Measurements from ENCODE around the gene SDR9C7.
"Not testable (repeated sequence)": the region's sequence is repeated elsewhere in the genome, so short reads cannot be mapped to it uniquely, and the experiment has no call there.

Gene SDR9C7

GRCh38 chr12:56954057-56954957 is 20.1 kb upstream of the SDR9C7 start:
- no peak for DNase-seq (ENCODE audit: low read depth in 2 of 2, low spot score in 1 of 2)

DNA sequence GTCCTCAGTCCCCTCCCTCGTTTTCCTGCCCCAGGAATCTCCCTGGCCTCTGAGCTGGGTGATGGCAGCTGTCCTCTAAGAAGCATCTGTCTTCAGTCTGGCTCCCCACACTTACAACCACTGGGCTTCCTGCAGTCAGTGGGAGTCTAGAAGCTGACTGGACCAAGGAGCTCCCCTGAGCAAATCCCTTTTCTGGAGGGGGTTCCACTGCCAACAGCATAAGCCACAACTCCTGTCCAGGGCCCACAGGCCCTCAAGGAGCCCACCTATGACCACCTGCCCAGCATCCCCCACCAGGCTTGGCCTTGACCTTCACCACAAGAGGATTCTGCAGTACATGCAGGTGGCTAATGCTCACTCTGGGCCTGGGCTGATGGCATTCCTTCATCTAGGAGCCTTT is 19.1 kb upstream of the SDR9C7 start:
- no peak for DNase-seq (ENCODE audit: low read depth in 2 of 2, low spot score in 1 of 2)

- no peak for DNase-seq (ENCODE audit: low read depth in 2 of 2, low spot score in 1 of 2)
These were observed 17.6 kb upstream of the SDR9C7 start for GRCh38 chr12:56951582-56952339.

DNA sequence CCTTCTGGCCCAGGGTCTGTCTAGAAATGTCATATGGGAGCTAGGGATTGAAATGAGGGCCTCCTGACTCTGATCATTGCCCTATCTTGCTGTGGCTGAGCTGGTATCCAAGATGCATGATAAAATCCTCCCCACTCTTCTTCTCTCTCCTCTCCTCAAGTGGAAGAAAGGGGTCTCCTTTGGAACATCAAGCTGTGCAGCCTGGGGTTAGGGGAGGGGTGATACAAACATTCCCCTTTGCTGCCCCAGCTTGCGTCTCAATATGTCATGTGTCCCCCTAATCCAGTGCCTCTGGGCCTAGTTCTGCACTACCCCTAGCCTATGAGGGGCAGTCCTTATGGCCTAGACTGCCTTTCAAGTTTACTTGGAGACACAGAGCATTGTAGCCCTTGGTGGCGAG is 14.7 kb upstream of the SDR9C7 start:
- DNase-seq (ENCODE audit: low read depth in 2 of 2, low spot score in 1 of 2), result no peak

DNA sequence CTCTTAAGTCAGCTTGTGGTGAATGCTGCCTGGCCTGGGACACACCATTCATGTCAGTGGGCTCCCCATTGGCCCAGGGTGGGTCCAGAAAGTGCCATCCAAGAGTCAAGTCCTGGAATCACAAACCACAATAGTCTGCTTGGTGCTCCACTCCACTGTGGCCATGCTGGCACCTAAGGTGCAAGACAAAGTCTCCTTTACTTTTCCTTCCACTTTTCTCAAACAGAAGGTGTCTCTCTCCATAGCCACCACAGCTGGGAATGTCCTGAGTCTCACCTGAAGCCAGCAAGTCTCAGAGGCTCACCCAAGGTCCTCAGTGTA is 14.2 kb upstream of the SDR9C7 start:
- DNase-seq (ENCODE audit: low read depth in 2 of 2, low spot score in 1 of 2), result no peak

- DNase-seq (ENCODE audit: low read depth in 2 of 2, low spot score in 1 of 2), result no peak
These were observed 13.6 kb upstream of the SDR9C7 start for GRCh38 chr12:56947633-56948456.

GRCh38 chr12:56943878-56944277 is 9.7 kb upstream of the SDR9C7 start:
- DNase-seq (ENCODE audit: low read depth in 2 of 2, low spot score in 1 of 2), result no peak

DNA sequence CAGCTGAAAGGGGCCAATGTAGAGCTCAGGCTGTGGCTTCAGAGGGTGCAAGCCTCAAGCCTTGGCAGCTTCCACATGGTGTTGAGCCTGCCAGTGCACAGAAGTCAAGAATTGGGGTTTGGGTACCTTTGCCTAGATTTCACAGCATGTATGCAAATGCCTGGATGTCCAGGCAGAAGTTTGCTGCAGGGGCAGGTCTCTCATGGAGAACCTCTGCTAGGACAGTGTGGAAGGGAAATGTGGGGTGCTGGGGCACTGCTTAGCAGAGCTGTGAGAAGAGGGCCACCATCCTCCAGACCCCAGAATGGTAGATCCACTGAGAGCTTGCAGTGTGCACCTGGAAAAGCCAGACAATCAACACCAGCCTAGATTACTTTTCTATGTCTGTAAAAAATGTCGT is 9.2 kb upstream of the SDR9C7 start:
- DNase-seq (ENCODE audit: low read depth in 2 of 2, low spot score in 1 of 2), result not testable (repeated sequence)

DNA sequence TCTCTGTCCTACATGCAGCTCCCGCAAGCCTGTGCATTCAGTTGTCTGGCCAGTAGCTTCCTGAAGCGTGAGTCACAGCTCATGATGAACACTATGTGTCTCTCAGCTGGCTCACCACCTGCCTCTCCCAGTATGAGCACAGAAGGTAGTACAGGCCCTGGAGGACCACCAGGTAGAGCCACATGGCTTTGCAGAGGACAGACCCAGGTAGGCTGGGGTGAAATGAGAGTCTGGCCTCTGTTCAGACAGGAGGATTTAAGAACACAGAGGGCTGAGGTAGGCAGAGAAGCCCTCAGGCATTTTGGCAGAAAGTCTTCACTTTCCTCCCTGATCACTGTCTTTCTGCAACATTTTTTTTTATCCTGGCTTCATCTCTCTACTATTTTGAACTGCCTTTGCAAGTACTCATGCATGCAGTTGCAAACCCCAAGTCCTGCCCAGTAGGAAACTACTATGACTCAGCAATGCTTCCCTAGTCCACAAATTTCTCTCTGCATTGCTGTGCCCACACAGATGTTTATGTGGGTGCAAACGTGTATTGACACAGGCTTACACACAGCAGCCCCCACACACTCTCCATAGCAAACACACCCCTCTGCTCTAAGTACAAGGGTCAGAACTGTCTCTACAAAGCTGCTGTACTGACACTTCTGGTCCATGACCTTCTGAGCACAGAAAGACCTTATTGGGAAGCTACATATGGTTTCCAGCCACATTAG is 7.2 kb upstream of the SDR9C7 start:
- no peak for DNase-seq (ENCODE audit: low read depth in 2 of 2, low spot score in 1 of 2)

DNA sequence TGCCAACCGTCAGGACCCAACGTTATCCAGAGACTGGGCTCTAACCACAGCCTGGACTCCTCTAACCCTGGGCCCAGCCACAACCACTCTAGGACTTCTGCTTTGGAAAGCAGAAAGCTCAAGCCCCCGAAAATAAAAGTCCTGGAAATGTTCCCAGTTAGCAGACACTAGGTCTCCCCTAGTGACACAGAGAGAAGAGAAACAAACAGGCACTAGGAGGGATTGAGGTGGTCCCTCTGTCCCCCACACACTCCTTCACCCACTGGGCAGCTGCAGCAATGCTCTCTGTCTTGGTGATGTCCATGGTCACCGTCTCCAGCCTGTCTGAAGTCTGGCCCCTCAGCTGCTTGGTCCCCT is 6.7 kb upstream of the SDR9C7 start:
- not testable (repeated sequence) for DNase-seq (ENCODE audit: low read depth in 2 of 2, low spot score in 1 of 2)

GRCh38 chr12:56935752-56936151 is 1.5 kb upstream of the SDR9C7 start:
- no peak for DNase-seq (ENCODE audit: low read depth in 2 of 2, low spot score in 1 of 2)

- no peak for DNase-seq (ENCODE audit: low read depth in 2 of 2, low spot score in 1 of 2)
These were observed 949 bp upstream of the SDR9C7 start for GRCh38 chr12:56935157-56935556.

DNA sequence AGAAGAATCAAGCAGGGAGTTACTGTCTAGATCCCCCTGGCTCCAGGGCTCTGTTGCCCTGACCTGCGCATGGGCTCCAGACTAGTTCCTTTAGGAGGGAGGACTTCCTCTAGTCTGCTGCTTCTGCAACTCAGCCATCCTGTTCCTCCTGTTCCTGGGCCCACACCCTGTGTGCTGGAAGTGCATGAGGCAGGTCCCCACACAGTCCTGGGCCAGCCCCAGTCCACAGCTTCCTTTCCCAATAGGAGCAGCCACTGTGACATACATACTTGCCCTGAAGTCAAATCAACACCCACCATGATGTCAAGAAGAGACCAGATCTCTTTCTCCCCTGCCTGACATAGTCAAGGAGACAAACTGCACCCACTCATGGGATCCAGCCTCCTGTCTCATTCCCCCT is 1.3 kb downstream of the SDR9C7 start:
- DNase-seq (ENCODE audit: low read depth in 2 of 2, low spot score in 1 of 2), result no peak

DNA sequence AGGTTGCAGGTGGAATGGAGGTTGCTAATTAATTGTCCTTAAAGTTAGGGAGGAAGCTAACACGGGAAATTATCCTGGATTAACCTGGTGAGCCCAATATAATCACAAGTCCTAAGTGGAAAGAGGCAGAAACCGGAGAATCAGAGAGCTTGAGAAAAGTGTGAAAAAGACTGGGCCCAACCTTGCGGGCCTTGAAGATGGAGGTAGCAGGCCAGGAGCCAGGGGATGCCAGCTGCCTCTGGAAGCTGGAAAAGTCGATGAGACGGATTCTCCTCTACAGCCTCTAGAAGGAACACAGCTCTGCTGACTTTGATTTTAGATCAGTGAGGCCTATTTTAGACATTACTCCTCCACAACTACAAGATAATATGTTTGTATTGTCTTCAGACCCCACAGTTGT is 2.1 kb downstream of the SDR9C7 start:
- DNase-seq (ENCODE audit: low read depth in 2 of 2, low spot score in 1 of 2), result no peak

DNA sequence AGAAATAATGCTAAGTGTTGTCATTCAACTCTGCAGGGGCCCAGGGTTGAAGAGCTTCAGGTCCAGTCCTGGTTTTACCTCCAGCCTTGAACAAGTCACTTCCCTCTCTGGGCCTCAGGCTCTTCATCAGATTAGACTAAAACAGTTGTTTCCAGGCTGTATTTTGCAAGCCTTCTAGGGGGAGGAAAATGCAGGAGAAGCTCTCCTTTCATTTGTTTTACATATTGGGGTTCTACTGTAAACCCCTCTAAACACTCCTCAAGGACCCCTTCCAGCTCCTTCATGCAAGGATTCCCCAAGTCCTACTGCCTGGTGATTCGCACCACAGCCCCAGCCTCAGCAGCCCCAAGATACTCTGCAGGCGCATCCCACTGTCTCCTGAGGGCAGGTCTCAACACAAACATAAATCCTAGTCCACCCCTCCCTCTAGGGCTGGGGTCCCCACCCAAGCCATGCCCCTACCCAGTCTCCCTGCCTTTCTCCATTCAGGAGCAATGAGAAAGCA is 2.7 kb downstream of the SDR9C7 start:
- DNase-seq (ENCODE audit: low read depth in 2 of 2, low spot score in 1 of 2), result no peak

- DNase-seq (ENCODE audit: low read depth in 2 of 2, low spot score in 1 of 2), result no peak
These were observed 4.0 kb downstream of the SDR9C7 start for GRCh38 chr12:56930241-56930640.

DNA sequence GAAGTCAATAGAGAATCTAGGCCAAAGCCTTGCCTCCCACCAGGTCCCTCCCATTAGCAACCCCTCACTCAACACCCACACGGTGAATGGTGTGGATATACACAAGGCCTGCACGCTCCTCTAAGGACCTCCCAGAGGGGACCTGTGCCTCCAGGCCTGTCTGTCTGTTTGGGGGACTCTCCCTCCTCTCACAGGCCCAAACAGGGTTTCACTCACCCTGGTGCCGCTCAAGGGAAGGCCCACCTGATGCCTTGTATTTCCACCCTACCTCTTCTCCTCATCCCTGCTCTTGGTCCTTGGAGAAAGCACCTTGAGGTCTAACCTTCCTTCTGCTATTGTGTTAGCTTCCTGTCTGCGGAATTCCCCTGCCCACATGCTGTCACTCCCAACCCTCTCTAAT is 4.4 kb downstream of the SDR9C7 start:
- DNase-seq (ENCODE audit: low read depth in 2 of 2, low spot score in 1 of 2), result no peak

GRCh38 chr12:56928262-56928661 is 5.9 kb downstream of the SDR9C7 start:
- DNase-seq (ENCODE audit: low read depth in 2 of 2, low spot score in 1 of 2), result no peak

GRCh38 chr12:56927281-56927680 is 6.9 kb downstream of the SDR9C7 start:
- no peak for DNase-seq (ENCODE audit: low read depth in 2 of 2, low spot score in 1 of 2)

GRCh38 chr12:56922031-56922430 is 12.2 kb downstream of the SDR9C7 start:
- DNase-seq (ENCODE audit: low read depth in 2 of 2, low spot score in 1 of 2), result no peak

- DNase-seq (ENCODE audit: low read depth in 2 of 2, low spot score in 1 of 2), result no peak
These were observed 12.9 kb downstream of the SDR9C7 start for GRCh38 chr12:56921346-56921745.
